Spleen (tissue), 11 donors: ENCODE data around the gene TLK2. TPM values are rescaled to one million over a fixed set of nuclear protein-coding genes. Genes with fewer than 3 reads are reported as not detected.
A peak's percentile ranks its signal among the peaks of the same experiment; 100 is the strongest.
"Not testable (repeated sequence)": the region's sequence is repeated elsewhere in the genome, so short reads cannot be mapped to it uniquely, and the experiment has no call there.

Experiments used
- DNase-seq: peaks from one replicate; pipeline ENCODE4 v3.0.0-alpha.2; 2020
- H3K27ac ChIP-seq, 8 donors: fragments of 200-600 bp; sonication (generic) in 7 of 8; 1 replicate in 4 of 8; 2 replicates in 4 of 8; pipeline versions ENCODE4 v1.5.0 to v1.8.0; 2016 to 2021; ENCODE audit warnings: inconsistent platforms in 4 of 8, mild to moderate bottlenecking in 4 of 8, moderate library complexity in 1 of 8
- H3K27me3 ChIP-seq, 7 donors: fragments of 200-600 bp; sonication (generic) in 6 of 7; replicated peaks in 1 of 7; 1 replicate in 4 of 7; 2 replicates in 3 of 7; pipeline versions ENCODE4 v1.5.0 to v1.8.0; 2016 to 2021; ENCODE audit warnings: inconsistent platforms in 3 of 7, mild to moderate bottlenecking in 1 of 7
- H3K36me3 ChIP-seq, 6 donors: fragments of 200-600 bp; sonication (generic) in 5 of 6; 1 replicate in 4 of 6; 2 replicates in 2 of 6; pipeline versions ENCODE4 v1.5.0 to v1.8.0; 2016 to 2021; ENCODE audit warnings: inconsistent platforms in 2 of 6
- H3K4me1 ChIP-seq, 6 donors: fragments of 200-600 bp; sonication (generic) in 5 of 6; 1 replicate in 3 of 6; 2 replicates in 3 of 6; pipeline versions ENCODE4 v1.5.0 to v1.8.0; 2016 to 2021; ENCODE audit warnings: inconsistent platforms in 3 of 6
- H3K4me3 ChIP-seq, 8 donors: fragments of 200-600 bp; sonication (generic) in 7 of 8; 1 replicate in 4 of 8; 2 replicates in 4 of 8; pipeline versions ENCODE4 v1.5.0 to v1.8.0; 2016 to 2021; ENCODE audit warnings: inconsistent platforms in 4 of 8, mild to moderate bottlenecking in 4 of 8, moderate library complexity in 2 of 8
- H3K9me3 ChIP-seq, 8 donors: fragments of 200-600 bp; sonication (generic) in 7 of 8; 1 replicate in 4 of 8; 2 replicates in 4 of 8; pipeline versions ENCODE4 v1.5.0 to v1.8.0; 2016 to 2021; ENCODE audit warnings: inconsistent platforms in 4 of 8
- POLR2AphosphoS5 ChIP-seq, 3 donors: sonication (generic); formaldehyde crosslinking; IDR thresholded peaks; one replicate each; pipeline ENCODE4 v1.5.1; 2017; ENCODE audit warnings: antibody characterized with exemption in 3 of 3
- WGBS, 5 donors: extraction: QIAGEN DNeasy Blood & Tissue Kit in 3 of 5; methylation state at CpG; one replicate each; pipeline versions ENCODE4 v1.1.5 to v1.1.7; 2013 to 2018; 5-methylcytosine and 5-hydroxymethylcytosine counted together
- intact Hi-C: fragments of 100-400 bp; cut with DNase I; formaldehyde crosslinking; loops from one replicate; pipeline ENCODE4 v1.15.0; 2023; ENCODE audit warnings: low total_unique reads
- polyA plus RNA-seq, 3 donors: library from polyadenylated mRNA; stranded (reverse); fragments of 200-250 nt; gene quantifications; one replicate each; pipeline ENCODE4 v1.2.1, GENCODE V29; 2013
- total RNA-seq, 7 donors: library from RNA; depleted of rRNA in 3 of 7; stranded (reverse); fragments of >200 nt in 3 of 7; fragmentation: NEBNext Ultra II Directional in 4 of 7; extraction: Animal tissue kit (Norgen Biotek cat#: 25700) in 4 of 7; gene quantifications; one replicate each; pipeline versions ENCODE4 v1.1.0 to v1.2.1, GENCODE V29; 2016 to 2021
- donor health status: healthy with polysubstance abuse.
- donor health status: DM: no; HTN: no; CAD: no; lungs with moderate emphysema.
- donor health status: DM: no; HTN: no; CAD: no.
- donor health status: Bipolar disorder and iron deficiency.
- donor health status: healthy.
- donor health status: DM: no; HTN: no; CAD: no.
- donor health status: DM: yes; HTN: yes; CAD: no.

Gene TLK2
- total and polyA plus RNA-seq, 10 donors, result 11.3 to 76.3 (median 48.3) TPM

GRCh38 chr17:62477718-62478408, 762 bp upstream of the TLK2 start:
- DNase-seq, result peak; percentile 91
- Histone ChIP-seq H3K4me3 (peak overlapping the region; percentile 45 to 82 (median 62)), H3K36me3 (peaks cover 0 to 20% (median 3%) of the 10 kb centered on the region in 6 donors), H3K4me1 (peaks cover 10 to 54% (median 33%) of the 10 kb centered on the region in 6 donors), H3K27ac (peak overlapping the region; percentile 82 to 96 (median 94))
- H3K9me3 ChIP-seq, H3K27me3 ChIP-seq, intact Hi-C loops: not testable (repeated sequence)
- WGBS, 5 donors, result 1 to 12% (median 2%) methylated on average over 6 to 60 of the region's 61 CpGs

GRCh38 chr17:62478880-62479638, 434 bp downstream of the TLK2 start:
- TF ChIP-seq POLR2AphosphoS5 (IDR thresholded peaks at IDR 0.05), result peak in 1 of 3 donors; percentile 13
- WGBS, 5 donors, result 0 to 7% (median 3%) methylated on average over 27 to 84 of the region's 84 CpGs; no CpG with 5 or more reads in 1 of the 5 donors
- intact Hi-C loops, result not testable (repeated sequence)

GRCh38 chr17:62479639-62480258, 1.1 kb downstream of the TLK2 start:
- intact Hi-C loops, H3K9me3 ChIP-seq, H3K27me3 ChIP-seq: not testable (repeated sequence)
- Histone ChIP-seq H3K4me1 (peaks cover 10 to 71% (median 42%) of the 10 kb centered on the region in 6 donors), H3K4me3 (peak overlapping the region; percentile 49 to 82 (median 64)), H3K36me3 (peaks cover 0 to 36% (median 4%) of the 10 kb centered on the region in 6 donors), H3K27ac (peak overlapping the region; percentile 82 to 96 (median 94))
- peak in 1 of 3 donors; percentile 44 for TF ChIP-seq POLR2AphosphoS5 (IDR thresholded peaks at IDR 0.05)
- peak; percentile 86 for DNase-seq
- WGBS, 5 donors, result 1 to 4% (median 2%) methylated on average over 15 to 21 of the region's 22 CpGs

More at GRCh38 chr17:62478880-62479638, 434 bp downstream of the TLK2 start:
- H3K36me3 ChIP-seq, result peaks cover 0 to 29% (median 4%) of the 10 kb centered on the region in 6 donors
- H3K27me3 ChIP-seq, H3K9me3 ChIP-seq: not testable (repeated sequence)
- H3K27ac ChIP-seq, result peak overlapping the region; percentile 82 to 96 (median 94)
- peaks cover 10 to 64% (median 38%) of the 10 kb centered on the region in 6 donors for H3K4me1 ChIP-seq
- peak overlapping the region; percentile 49 to 82 (median 64) for H3K4me3 ChIP-seq
- DNase-seq, result peak; percentile 93

- H3K27me3 ChIP-seq, H3K27ac ChIP-seq, H3K9me3 ChIP-seq, H3K4me3 ChIP-seq, intact Hi-C loops, DNase-seq: not testable (repeated sequence)
- 89 to 95% (median 93%) methylated on average over 3 of the region's 3 CpGs for WGBS, 5 donors
- peaks cover 0 to 55% (median 4%) of the 10 kb centered on the region in 6 donors for H3K36me3 ChIP-seq
- H3K4me1 ChIP-seq, result peaks cover 10 to 79% (median 44%) of the 10 kb centered on the region in 6 donors
These were observed 3.9 kb downstream of the TLK2 start for GRCh38 chr17:62482553-62482952.

- H3K27ac ChIP-seq, H3K4me3 ChIP-seq, H3K27me3 ChIP-seq, intact Hi-C loops, DNase-seq, H3K9me3 ChIP-seq: not testable (repeated sequence)
- 0 to 20% (median 10%) methylated on average over 1 of the region's 1 CpG for WGBS, 5 donors
- H3K4me1 ChIP-seq, result peaks cover 0 to 88% (median 46%) of the 10 kb centered on the region in 6 donors
- peaks cover 0 to 30% (median 0%) of the 10 kb centered on the region in 6 donors for H3K36me3 ChIP-seq
These were observed 12.4 kb downstream of the TLK2 start for GRCh38 chr17:62490990-62491389.

GRCh38 chr17:62493049-62493655, 14.5 kb downstream of the TLK2 start:
- WGBS, 5 donors, result 74 to 87% (median 78%) methylated on average over 5 of the region's 5 CpGs
- DNase-seq, H3K27ac ChIP-seq, intact Hi-C loops, H3K27me3 ChIP-seq, H3K9me3 ChIP-seq, H3K4me3 ChIP-seq: not testable (repeated sequence)
- peaks cover 0 to 75% (median 35%) of the 10 kb centered on the region in 6 donors for H3K4me1 ChIP-seq
- peaks cover 0 to 16% (median 0%) of the 10 kb centered on the region in 6 donors for H3K36me3 ChIP-seq

GRCh38 chr17:62494073-62494472, 15.4 kb downstream of the TLK2 start:
- H3K4me1 ChIP-seq, result peaks cover 0 to 66% (median 30%) of the 10 kb centered on the region in 6 donors
- H3K36me3 ChIP-seq, result peaks cover 0 to 19% (median 0%) of the 10 kb centered on the region in 6 donors
- DNase-seq, H3K4me3 ChIP-seq, H3K27me3 ChIP-seq, intact Hi-C loops, H3K27ac ChIP-seq, H3K9me3 ChIP-seq: not testable (repeated sequence)
- 72 to 84% (median 76%) methylated on average over 7 of the region's 7 CpGs for WGBS, 5 donors

GRCh38 chr17:62496344-62496743, 17.7 kb downstream of the TLK2 start:
- H3K36me3 ChIP-seq, result peaks cover 0 to 23% (median 0%) of the 10 kb centered on the region in 6 donors
- H3K27me3 ChIP-seq, H3K4me3 ChIP-seq, DNase-seq, H3K9me3 ChIP-seq, H3K27ac ChIP-seq, intact Hi-C loops: not testable (repeated sequence)
- WGBS, 5 donors, result 93 to 100% (median 96%) methylated on average over 4 of the region's 4 CpGs
- peaks cover 0 to 51% (median 19%) of the 10 kb centered on the region in 6 donors for H3K4me1 ChIP-seq

- intact Hi-C loops, H3K9me3 ChIP-seq, H3K4me3 ChIP-seq, H3K27ac ChIP-seq, H3K27me3 ChIP-seq: not testable (repeated sequence)
- Histone ChIP-seq H3K36me3 (peaks cover 0 to 11% (median 0%) of the 10 kb centered on the region in 6 donors), H3K4me1 (peaks cover 0 to 27% (median 8%) of the 10 kb centered on the region in 6 donors)
- peak; percentile 18 for DNase-seq
- WGBS, 5 donors, result 93 to 95% (median 94%) methylated on average over 8 of the region's 8 CpGs
These were observed 20.2 kb downstream of the TLK2 start for GRCh38 chr17:62498796-62499195.
